OCI-LY3 (cell line): ENCODE measurements around the gene USP27X.

Experiments used
- H2AFZ ChIP-seq: fragments of 200-600, 300-600 bp; shearing (Covaris generic); 2 replicates; pipeline ENCODE4 v1.6.0; 2014; ENCODE audit warnings: antibody characterized with exemption, low read depth, low read length
- H3K27ac ChIP-seq: fragments of 200-600, 300-600 bp; sonication (generic); 2 replicates; pipeline ENCODE4 v1.5.1; 2014; ENCODE audit warnings: mild to moderate bottlenecking, low read length, moderate library complexity, mixed read lengths
- H3K27me3 ChIP-seq: fragments of 200-600, 300-600 bp; sonication (generic); 2 replicates; pipeline ENCODE4 v1.6.1; 2014; ENCODE audit warnings: low read depth, low read length, mixed read lengths
- H3K36me3 ChIP-seq: fragments of 200-600, 300-600 bp; sonication (generic); replicated peaks from 2 replicates; pipeline ENCODE3; 2014; ENCODE audit warnings: low read depth, low read length, mixed read lengths
- H3K4me1 ChIP-seq: fragments of 300-600, 200-600 bp; sonication (generic); 2 replicates; pipeline ENCODE4 v1.6.1; 2014; ENCODE audit warnings: low read length, mixed read lengths
- H3K4me2 ChIP-seq: fragments of 200-600, 300-600 bp; sonication (generic); 2 replicates; pipeline ENCODE4 v1.6.1; 2014; ENCODE audit warnings: low read length, mixed read lengths
- H3K4me3 ChIP-seq: fragments of 300-600, 200-600 bp; sonication (generic); 2 replicates; pipeline ENCODE4 v1.5.1; 2014; ENCODE audit warnings: antibody characterized with exemption, mild to moderate bottlenecking, low read length, moderate library complexity
- H3K79me2 ChIP-seq: fragments of 300-600, 200-600 bp; shearing (Covaris generic); 2 replicates; pipeline ENCODE4 v1.6.1; 2014; ENCODE audit warnings: mild to moderate bottlenecking, low read length, mixed read lengths
- H3K9ac ChIP-seq: fragments of 300-600, 200-600 bp; shearing (Covaris generic); 2 replicates; pipeline ENCODE4 v1.6.0; 2014; ENCODE audit warnings: mild to moderate bottlenecking, low read length, moderate library complexity
- H3K9me3 ChIP-seq: fragments of 200-600, 300-600 bp; shearing (Covaris generic); 2 replicates; pipeline ENCODE4 v1.6.1; 2014; ENCODE audit warnings: low read length, mixed read lengths; ENCODE audit not compliant: insufficient read depth
- H4K20me1 ChIP-seq: fragments of 200-600, 300-600 bp; sonication (generic); 2 replicates; pipeline ENCODE4 v1.6.1; 2016; ENCODE audit warnings: low read length, mixed read lengths; ENCODE audit not compliant: insufficient read depth
- EZH2phosphoT487 ChIP-seq: fragments of 200-600 bp; shearing (Covaris generic); IDR thresholded peaks from 2 replicates; pipeline ENCODE4 v1.6.1; 2018; ENCODE audit warnings: antibody characterized with exemption, mixed run types, low read depth
- TF ChIP-seq, protein P1 (sequence below): fragments of 200-600, 300-600 bp; sonication (generic); IDR thresholded peaks from 2 replicates; pipeline ENCODE4 v1.5.1; 2014; ENCODE audit warnings: antibody characterized with exemption, low read length, low read depth

The USP27X gene

DNA sequence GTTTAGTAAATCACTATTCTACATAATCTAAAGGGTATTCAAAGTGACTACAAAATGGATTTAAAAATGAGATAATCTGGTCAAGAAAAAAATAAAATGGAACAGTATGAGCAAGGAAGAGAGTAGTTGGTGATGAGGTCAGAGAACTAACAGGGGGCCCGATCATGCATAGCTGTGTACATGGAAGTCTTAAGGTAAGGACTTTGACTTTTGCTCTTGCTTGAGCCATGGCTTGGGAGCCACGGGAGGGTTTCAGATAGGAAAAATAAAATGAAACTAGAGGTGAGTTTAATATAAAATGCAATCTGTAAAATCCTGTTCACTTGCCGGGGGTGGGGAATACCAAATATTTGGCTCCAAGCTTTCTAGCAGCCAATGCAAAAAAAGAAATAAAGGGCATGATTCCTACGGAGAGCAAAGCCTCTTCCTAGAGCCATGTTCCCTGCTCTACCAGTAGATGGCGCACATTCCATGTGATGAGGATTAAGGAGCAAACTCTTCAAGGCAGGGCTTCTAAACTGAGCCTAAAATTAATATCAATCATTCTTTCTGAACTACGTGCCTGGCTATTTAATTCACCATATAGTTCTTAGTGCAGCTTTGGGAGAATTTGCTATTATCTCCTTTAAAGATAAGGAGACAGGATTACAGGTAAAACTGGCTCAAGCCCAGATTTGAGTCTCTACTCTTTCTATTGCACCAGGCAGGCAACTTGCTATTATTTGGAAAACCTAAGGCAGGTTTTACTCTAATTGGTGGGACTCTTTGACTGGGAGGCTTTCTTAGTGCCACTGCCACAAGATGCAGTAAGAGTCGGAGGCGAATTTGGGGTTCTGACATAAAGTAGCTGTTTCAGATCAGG, 36.3 kb downstream of the USP27X start:
- peaks cover 2% of the 10 kb centered on the region for H3K4me1 ChIP-seq
- H3K9ac ChIP-seq = no peak overlapping the region
- H3K9me3 ChIP-seq = no peaks in the 10 kb centered on the region
- peak overlapping the region; percentile 87 for H2AFZ ChIP-seq
- H3K4me2 ChIP-seq = peak overlapping the region; percentile 62
- no peaks in the 10 kb centered on the region for H3K79me2 ChIP-seq
- H3K36me3 ChIP-seq = no peaks in the 10 kb centered on the region
- peak overlapping the region; percentile 52; the same call in 1 of the 2 replicates for H3K4me3 ChIP-seq
- H4K20me1 ChIP-seq = no peaks in the 10 kb centered on the region
- no peak for TF ChIP-seq EZH2phosphoT487
- TF ChIP-seq, protein P1, sequence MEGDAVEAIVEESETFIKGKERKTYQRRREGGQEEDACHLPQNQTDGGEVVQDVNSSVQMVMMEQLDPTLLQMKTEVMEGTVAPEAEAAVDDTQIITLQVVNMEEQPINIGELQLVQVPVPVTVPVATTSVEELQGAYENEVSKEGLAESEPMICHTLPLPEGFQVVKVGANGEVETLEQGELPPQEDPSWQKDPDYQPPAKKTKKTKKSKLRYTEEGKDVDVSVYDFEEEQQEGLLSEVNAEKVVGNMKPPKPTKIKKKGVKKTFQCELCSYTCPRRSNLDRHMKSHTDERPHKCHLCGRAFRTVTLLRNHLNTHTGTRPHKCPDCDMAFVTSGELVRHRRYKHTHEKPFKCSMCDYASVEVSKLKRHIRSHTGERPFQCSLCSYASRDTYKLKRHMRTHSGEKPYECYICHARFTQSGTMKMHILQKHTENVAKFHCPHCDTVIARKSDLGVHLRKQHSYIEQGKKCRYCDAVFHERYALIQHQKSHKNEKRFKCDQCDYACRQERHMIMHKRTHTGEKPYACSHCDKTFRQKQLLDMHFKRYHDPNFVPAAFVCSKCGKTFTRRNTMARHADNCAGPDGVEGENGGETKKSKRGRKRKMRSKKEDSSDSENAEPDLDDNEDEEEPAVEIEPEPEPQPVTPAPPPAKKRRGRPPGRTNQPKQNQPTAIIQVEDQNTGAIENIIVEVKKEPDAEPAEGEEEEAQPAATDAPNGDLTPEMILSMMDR = peak; percentile 80
- H3K27me3 ChIP-seq = no peaks in the 10 kb centered on the region
- no peak overlapping the region for H3K27ac ChIP-seq

DNA sequence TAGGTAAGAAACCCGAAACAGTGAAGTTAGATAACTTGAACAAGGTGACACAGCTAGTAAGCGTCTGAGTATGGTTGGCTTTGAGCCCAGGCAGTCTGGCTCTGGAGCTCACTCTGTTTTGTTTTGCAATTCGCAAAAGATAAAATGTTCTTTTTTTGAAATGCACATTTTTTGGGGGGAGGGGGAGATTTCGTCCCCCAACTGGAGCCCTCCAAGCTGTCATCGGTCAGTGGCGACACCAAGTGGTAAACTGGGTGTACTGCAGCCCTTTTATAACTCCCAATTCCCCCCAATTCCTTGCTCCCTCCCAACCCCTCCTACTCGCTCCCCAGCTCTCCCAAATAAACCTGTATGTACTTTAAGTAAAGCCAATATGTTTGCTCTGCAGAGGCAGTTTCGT, 40.3 kb downstream of the USP27X start:
- no peaks in the 10 kb centered on the region for H3K36me3 ChIP-seq

DNA sequence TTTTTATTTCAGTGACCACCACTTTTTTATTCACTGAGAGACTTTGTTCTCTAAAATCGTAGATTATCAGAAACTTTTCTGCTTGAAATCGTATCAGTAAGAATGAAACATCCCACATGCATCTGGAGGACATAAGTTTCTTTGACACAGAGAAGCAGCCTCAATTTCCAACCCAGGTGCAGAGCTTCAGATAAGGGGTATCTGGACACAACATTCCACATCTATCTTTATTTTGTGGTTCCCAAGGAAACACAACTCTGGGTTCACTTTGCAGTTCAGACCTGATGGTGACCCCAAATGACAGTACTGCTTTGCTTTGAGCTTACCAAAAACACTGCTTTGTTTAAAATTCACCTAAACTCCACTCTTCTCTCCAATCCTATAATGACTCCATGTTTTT, 41.8 kb downstream of the USP27X start:
- no peaks in the 10 kb centered on the region for H3K36me3 ChIP-seq
- no peak overlapping the region for H3K9ac ChIP-seq
- no peaks in the 10 kb centered on the region for H3K9me3 ChIP-seq
- no peaks in the 10 kb centered on the region for H4K20me1 ChIP-seq
- H3K4me2 ChIP-seq = no peak overlapping the region
- no peak overlapping the region for H3K27ac ChIP-seq
- no peak for TF ChIP-seq EZH2phosphoT487
- TF ChIP-seq, protein P1 = no peak
- H2AFZ ChIP-seq = 0 out of 2 replicates have a peak overlapping the region, but pooled peaks have one; percentile 98
- H3K79me2 ChIP-seq = peaks cover 6% of the 10 kb centered on the region; the same call in 1 of the 2 replicates
- no peak overlapping the region for H3K4me3 ChIP-seq
- no peaks in the 10 kb centered on the region for H3K27me3 ChIP-seq
- H3K4me1 ChIP-seq = peaks cover 11% of the 10 kb centered on the region

More for the DNA sequence above, 40.3 kb downstream of the USP27X start:
- Histone ChIP-seq H4K20me1 (no peaks in the 10 kb centered on the region), H3K4me2 (peak overlapping the region; percentile 26; the same call in 1 of the 2 replicates), H3K79me2 (peaks cover 6% of the 10 kb centered on the region; the same call in 1 of the 2 replicates), H3K4me1 (peaks cover 11% of the 10 kb centered on the region), H3K9ac (no peak overlapping the region), H3K27ac (no peak overlapping the region), H3K27me3 (no peaks in the 10 kb centered on the region), H3K9me3 (no peaks in the 10 kb centered on the region), H3K4me3 (no peak overlapping the region), H2AFZ (no peak overlapping the region)
- TF ChIP-seq, protein P1 = peak; percentile 78
- no peak for TF ChIP-seq EZH2phosphoT487

DNA sequence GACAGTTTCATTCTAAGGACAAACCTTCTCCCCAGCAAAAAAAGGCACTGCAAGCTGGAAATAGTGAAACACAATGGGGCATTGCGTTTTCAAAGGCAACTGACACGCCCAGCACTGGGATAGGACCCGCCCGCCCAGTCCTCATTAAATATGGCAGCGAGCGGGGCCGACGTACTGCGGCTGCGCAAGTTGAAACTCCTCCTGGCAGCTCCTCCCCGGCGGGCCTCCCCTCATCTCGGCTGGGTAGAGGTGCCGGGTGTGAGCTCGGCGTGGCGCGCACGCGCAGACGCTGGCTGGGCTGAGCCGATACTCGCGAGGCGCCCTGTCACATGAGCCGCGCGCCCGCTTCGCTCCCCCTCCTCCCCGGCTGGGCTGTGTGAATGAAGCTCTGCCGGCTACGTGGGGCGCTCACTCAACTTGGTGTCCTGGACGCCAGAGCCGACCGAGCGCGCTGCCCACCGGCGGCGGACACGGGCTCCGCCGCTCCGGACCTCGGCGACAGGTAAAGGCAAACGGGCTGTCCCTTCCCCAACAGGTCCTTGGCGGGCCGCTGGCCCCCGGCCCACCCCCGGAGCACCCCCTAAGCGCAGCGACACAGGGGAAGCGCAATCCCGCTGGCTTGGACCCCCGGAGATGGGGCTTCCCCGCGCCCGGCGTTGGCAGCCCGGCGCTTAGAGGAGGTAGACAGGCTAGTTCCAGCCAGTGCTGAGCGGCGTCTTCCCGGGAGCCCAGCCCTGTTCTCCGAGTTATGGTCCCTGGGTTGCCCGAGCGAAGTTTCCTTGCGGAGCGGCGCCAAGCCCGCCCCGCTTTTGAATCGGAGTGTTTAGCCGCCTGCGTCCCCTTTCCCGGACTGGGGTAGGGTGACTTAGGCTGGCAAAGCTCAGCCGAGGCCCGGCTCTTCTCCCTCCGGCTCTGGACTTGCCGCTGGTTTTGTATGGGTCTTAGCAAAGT, 43.3 kb downstream of the USP27X start, which contains the start of gene CLCN5:
Gene CLCN5, plus strand, starts transcription at position 306 of the 951 bp plus-strand sequence. CDS start 2,703 bp downstream, outside the sequence.
- peak within 1 kb of the TSS; percentile 89 for H3K4me2 ChIP-seq
- peak within 1 kb of the TSS; percentile 51 for H3K27ac ChIP-seq
- H3K9me3 ChIP-seq = no peaks in the 10 kb centered on the region
- H3K9ac ChIP-seq = peak within 1 kb of the TSS; percentile 87
- H3K36me3 ChIP-seq = no peaks in the 10 kb centered on the region
- no peak for TF ChIP-seq EZH2phosphoT487
- TF ChIP-seq, protein P1 = no peak
- no peaks in the 10 kb centered on the region for H3K27me3 ChIP-seq
- peak within 1 kb of the TSS; percentile 98 for H2AFZ ChIP-seq
- H4K20me1 ChIP-seq = no peaks in the 10 kb centered on the region
- H3K79me2 ChIP-seq = peaks cover 6% of the 10 kb centered on the region; the same call in 1 of the 2 replicates
- peak within 1 kb of the TSS; percentile 96 for H3K4me3 ChIP-seq
- peaks cover 11% of the 10 kb centered on the region for H3K4me1 ChIP-seq
